CD14-positive monocyte (primary cell): ENCODE results near the gene TTC28. TPM values are rescaled to one million over a fixed set of nuclear protein-coding genes. Genes with fewer than 3 reads are reported as not detected.

Experiments
- DNase-seq, 3 donors: peaks; one replicate each; pipeline ENCODE4 v3.0.0-alpha.2; 2011 to 2022
- H2AFZ ChIP-seq: 2 replicates; pipeline ENCODE4 v1.6.0; 2012; ENCODE audit warnings: mild to moderate bottlenecking, low read depth, low read length, inconsistent platforms; ENCODE audit not compliant: insufficient read depth, poor library complexity, severe bottlenecking
- H3K27ac ChIP-seq, 2 donors: 1 replicate in 1 of 2; 2 replicates in 1 of 2; pipeline ENCODE4 v1.5.1; 2012 to 2013; ENCODE audit warnings: low read length in 2 of 2, control low read depth in 1 of 2, inconsistent platforms in 1 of 2, low read depth in 1 of 2, mild to moderate bottlenecking in 1 of 2
- H3K27me3 ChIP-seq, 2 donors: one replicate each; pipeline versions ENCODE4 v1.6.0 to v1.6.1; 2011 to 2013; ENCODE audit warnings: low read length in 2 of 2; ENCODE audit not compliant: control insufficient read depth in 2 of 2, insufficient read depth in 2 of 2
- H3K36me3 ChIP-seq, 2 donors: replicated peaks in 1 of 2; 1 replicate in 1 of 2; 2 replicates in 1 of 2; pipeline versions ENCODE4 v1.5.1 to v1.6.1; 2012 to 2013; ENCODE audit warnings: low read length in 2 of 2, control low read depth in 1 of 2, inconsistent platforms in 1 of 2, mild to moderate bottlenecking in 1 of 2; ENCODE audit not compliant: insufficient read depth in 2 of 2, control insufficient read depth in 1 of 2
- H3K4me1 ChIP-seq, 2 donors: 1 replicate in 1 of 2; 2 replicates in 1 of 2; pipeline versions ENCODE4 v1.5.1 to v1.6.1; 2012 to 2013; ENCODE audit warnings: low read length in 2 of 2, control low read depth in 1 of 2, inconsistent platforms in 1 of 2, mild to moderate bottlenecking in 1 of 2, moderate library complexity in 1 of 2; ENCODE audit not compliant: insufficient read depth in 2 of 2, control insufficient read depth in 1 of 2
- H3K4me2 ChIP-seq: replicated peaks from 2 replicates; pipeline ENCODE3; 2012; ENCODE audit warnings: low read length, moderate library complexity, mild to moderate bottlenecking; ENCODE audit not compliant: poor library complexity, severe bottlenecking; ENCODE audit errors: extremely low read depth
- H3K4me3 ChIP-seq, 3 experiments: fragments of 200-600 bp in 1 of 3; sonication (generic) in 1 of 3; replicated peaks in 1 of 3; 1 replicate in 2 of 3; 2 replicates in 1 of 3; pipeline ENCODE4 v1.5.1; 2011 to 2013; ENCODE audit warnings: low read length in 3 of 3, mild to moderate bottlenecking in 3 of 3, control low read depth in 2 of 3, low read depth in 2 of 3, inconsistent platforms in 1 of 3, moderate library complexity in 1 of 3
- H3K79me2 ChIP-seq: 2 replicates; pipeline ENCODE4 v1.6.0; 2012; ENCODE audit warnings: mild to moderate bottlenecking, control low read depth, inconsistent platforms, low read length, moderate library complexity; ENCODE audit not compliant: insufficient read depth
- H3K9ac ChIP-seq: 2 replicates; pipeline ENCODE4 v1.6.0; 2017; ENCODE audit warnings: low read length, mild to moderate bottlenecking; ENCODE audit not compliant: insufficient read depth, poor library complexity, severe bottlenecking
- H3K9me3 ChIP-seq, 2 donors: replicated peaks in 1 of 2; 1 replicate in 1 of 2; 2 replicates in 1 of 2; pipeline versions ENCODE4 v1.5.1 to v1.6.1; 2012 to 2013; ENCODE audit warnings: low read length in 2 of 2, control low read depth in 1 of 2; ENCODE audit not compliant: control insufficient read depth in 1 of 2, insufficient read depth in 1 of 2
- H4K20me1 ChIP-seq: 2 replicates; pipeline ENCODE4 v1.6.0; 2012; ENCODE audit warnings: mild to moderate bottlenecking, low read length, control low read depth, moderate library complexity; ENCODE audit not compliant: insufficient read depth
- H3K27ac Mint-ChIP-seq, 7 donors: one replicate each; pipeline ENCODE4 v1.8.0; 2020; ENCODE audit warnings: mild to moderate bottlenecking in 7 of 7, mixed read lengths in 7 of 7, moderate library complexity in 6 of 7, inconsistent platforms in 2 of 7
- H3K27me3 Mint-ChIP-seq, 3 donors: one replicate each; pipeline ENCODE4 v1.8.0; 2021 to 2022; ENCODE audit warnings: low read depth in 3 of 3, mild to moderate bottlenecking in 3 of 3, mixed read lengths in 3 of 3, moderate library complexity in 3 of 3, inconsistent platforms in 1 of 3
- H3K36me3 Mint-ChIP-seq, 2 donors: one replicate each; pipeline ENCODE4 v1.8.0; 2020; ENCODE audit warnings: mixed read lengths in 2 of 2, inconsistent platforms in 1 of 2, mild to moderate bottlenecking in 1 of 2
- H3K4me1 Mint-ChIP-seq: one replicate; pipeline ENCODE4 v1.8.0; 2020; ENCODE audit warnings: mild to moderate bottlenecking, mixed read lengths
- H3K4me3 Mint-ChIP-seq, 2 donors: one replicate each; pipeline ENCODE4 v1.8.0; 2020; ENCODE audit warnings: mild to moderate bottlenecking in 2 of 2, mixed read lengths in 2 of 2, moderate library complexity in 1 of 2
- H3K9me3 Mint-ChIP-seq, 7 donors: one replicate each; pipeline ENCODE4 v1.8.0; 2020 to 2022; ENCODE audit warnings: mixed read lengths in 7 of 7, mild to moderate bottlenecking in 6 of 7, moderate library complexity in 6 of 7, inconsistent platforms in 2 of 7
- CTCF ChIP-seq: fragments of 200-600 bp; IDR thresholded peaks from one replicate; pipeline ENCODE4 v1.8.0; 2022; ENCODE audit warnings: antibody characterized with exemption, mild to moderate bottlenecking
- WGBS: methylation state at CpG from one replicate; pipeline ENCODE4 v1.1.5; 2013; ENCODE audit warnings: missing lambda C conversion rate; ENCODE audit not compliant: insufficient coverage; 5-methylcytosine and 5-hydroxymethylcytosine counted together
- intact Hi-C, 2 donors: fragments of 100-400 bp; cut with micrococcal nuclease; formaldehyde crosslinking; loops; one replicate each; pipeline versions ENCODE4 v1.15.0 to v1.15.1; 2023
- polyA plus RNA-seq, 3 donors: library from polyadenylated mRNA; depleted of rRNA in 1 of 3; unstranded in 2 of 3; stranded (reverse) in 1 of 3; fragments of 300-500 nt in 2 of 3; fragments of >200 nt in 1 of 3; fragmentation: Illumina TruSeq in 2 of 3; gene quantifications; 1 replicate in 2 of 3; 2 replicates in 1 of 3; pipeline ENCODE4 v1.2.3, GENCODE V29; 2012 to 2021

TTC28 gene
- polyA plus RNA-seq, 3 donors = 0.24 to 0.61 TPM; not detected in 1

- no peak overlapping the region for H3K27ac Mint-ChIP-seq
- no peak overlapping the region for H3K27ac ChIP-seq
- H3K4me3 Mint-ChIP-seq = no peak overlapping the region
- H3K27me3 ChIP-seq = no peaks in the 10 kb centered on the region
- no peaks in the 10 kb centered on the region for H3K9me3 ChIP-seq
- H3K4me3 ChIP-seq = no peak overlapping the region
- intact Hi-C loops = no loop called here
- no peaks in the 10 kb centered on the region for H3K4me1 Mint-ChIP-seq
- no peak overlapping the region for H3K4me2 ChIP-seq
- DNase-seq = no peak
- peaks cover 0 to 2% (median under 1%) of the 10 kb centered on the region in 7 donors for H3K9me3 Mint-ChIP-seq
- 100% methylated on average over 2 of the region's 4 CpGs for WGBS
- no peaks in the 10 kb centered on the region for H3K4me1 ChIP-seq
- H3K79me2 ChIP-seq = no peaks in the 10 kb centered on the region
- no peak for TF ChIP-seq CTCF
- H3K9ac ChIP-seq = no peak overlapping the region
- H4K20me1 ChIP-seq = no peaks in the 10 kb centered on the region
- no peak overlapping the region for H2AFZ ChIP-seq
- H3K36me3 Mint-ChIP-seq = no peaks in the 10 kb centered on the region
- no peaks in the 10 kb centered on the region for H3K27me3 Mint-ChIP-seq
- H3K36me3 ChIP-seq = no peaks in the 10 kb centered on the region
These were observed 528.4 kb downstream of the TTC28 start for GRCh38 chr22:28151151-28151816.

GRCh38 chr22:28148816-28149465 lies 530.7 kb downstream of the TTC28 start:
- H3K36me3 ChIP-seq = no peaks in the 10 kb centered on the region
- no CpG with 5 or more reads among the region's 6 CpGs for WGBS
- H3K9me3 Mint-ChIP-seq = peaks cover 0 to 2% (median 0%) of the 10 kb centered on the region in 7 donors
- TF ChIP-seq CTCF = no peak
- H3K9me3 ChIP-seq = no peaks in the 10 kb centered on the region
- no peak overlapping the region for H3K4me2 ChIP-seq
- no peak overlapping the region for H2AFZ ChIP-seq
- H3K27me3 ChIP-seq = no peaks in the 10 kb centered on the region
- no peaks in the 10 kb centered on the region for H3K79me2 ChIP-seq
- H3K27me3 Mint-ChIP-seq = no peaks in the 10 kb centered on the region
- no peaks in the 10 kb centered on the region for H4K20me1 ChIP-seq
- H3K4me1 Mint-ChIP-seq = no peaks in the 10 kb centered on the region
- H3K4me3 Mint-ChIP-seq = no peak overlapping the region
- no peaks in the 10 kb centered on the region for H3K36me3 Mint-ChIP-seq
- H3K4me3 ChIP-seq = no peak overlapping the region
- intact Hi-C loops = no loop called here
- H3K27ac ChIP-seq = no peak overlapping the region
- H3K4me1 ChIP-seq = no peaks in the 10 kb centered on the region
- no peak for DNase-seq
- H3K9ac ChIP-seq = no peak overlapping the region
- H3K27ac Mint-ChIP-seq = no peak overlapping the region
